Endothelial cell of umbilical vein (primary cell): ENCODE data around the gene LRIG1.

Source experiments
- EZH2 ChIP-seq: IDR thresholded peaks from 2 replicates; pipeline ENCODE4 v1.6.1; 2012; ENCODE audit warnings: borderline replicate concordance, low read depth, mild to moderate bottlenecking, moderate library complexity, low read length, inconsistent platforms; ENCODE audit not compliant: severe bottlenecking
- JUN ChIP-seq: IDR thresholded peaks from 2 replicates; pipeline ENCODE4 v1.6.1; 2011; ENCODE audit warnings: borderline replicate concordance, low read depth; ENCODE audit not compliant: insufficient read length, insufficient read depth
- POLR2A ChIP-seq: IDR thresholded peaks from 2 replicates; pipeline ENCODE4 v1.6.1; 2012; ENCODE audit warnings: low read depth, mild to moderate bottlenecking, control low read depth, low read length
- POLR2AphosphoS5 ChIP-seq: IDR thresholded peaks from 2 replicates; pipeline ENCODE4 v1.6.1; 2012; ENCODE audit warnings: low read depth, mild to moderate bottlenecking, control low read depth, low read length, moderate library complexity; ENCODE audit not compliant: insufficient read depth
- TF ChIP-seq, protein P1 (sequence below), 2 donors: IDR thresholded peaks; 1 replicate in 1 of 2; 2 replicates in 1 of 2; pipeline ENCODE4 v1.5.1; 2011; ENCODE audit warnings: low read length in 2 of 2, mild to moderate bottlenecking in 2 of 2, moderate library complexity in 2 of 2, control low read depth in 1 of 2, inconsistent platforms in 1 of 2, low read depth in 1 of 2; ENCODE audit not compliant: insufficient read depth in 1 of 2; ENCODE audit errors: extremely low read depth in 1 of 2
- TF ChIP-seq, protein P2 (sequence below): IDR thresholded peaks from 2 replicates; pipeline ENCODE4 v1.6.1; 2011; ENCODE audit not compliant: insufficient read depth, insufficient read length

DNA sequence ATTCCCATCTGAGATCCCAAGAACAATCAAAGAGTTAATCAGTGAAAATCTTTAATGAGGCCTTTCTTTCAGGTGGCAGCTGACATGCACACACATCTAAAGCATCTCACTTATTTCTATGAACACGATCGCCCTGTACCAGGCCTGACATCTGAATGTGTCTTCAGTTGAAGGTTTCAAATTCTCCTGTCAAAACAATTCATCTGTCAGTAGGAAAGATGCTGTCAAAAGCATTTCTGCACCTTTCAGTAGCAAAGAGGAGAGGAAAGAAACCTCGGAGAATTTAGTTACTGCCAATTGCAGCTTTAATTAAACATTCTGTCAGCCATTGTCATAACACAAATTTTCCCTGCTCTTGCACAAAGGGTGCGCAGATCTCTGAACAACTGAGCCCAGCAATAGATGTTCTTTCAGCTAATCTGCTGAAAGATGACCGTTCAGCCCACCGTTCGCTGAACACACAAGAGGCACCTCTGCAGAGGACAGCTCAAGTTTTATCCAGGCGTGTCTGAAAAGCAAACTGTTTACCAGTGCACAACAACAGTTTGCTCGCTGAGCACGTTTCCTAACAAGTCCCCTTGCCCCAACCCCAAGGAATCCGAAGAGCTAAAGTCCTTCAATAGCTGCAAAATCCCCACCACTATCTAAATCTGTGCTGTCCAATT, 34.1 kb downstream of the LRIG1 start:
- TF ChIP-seq, protein P1, sequence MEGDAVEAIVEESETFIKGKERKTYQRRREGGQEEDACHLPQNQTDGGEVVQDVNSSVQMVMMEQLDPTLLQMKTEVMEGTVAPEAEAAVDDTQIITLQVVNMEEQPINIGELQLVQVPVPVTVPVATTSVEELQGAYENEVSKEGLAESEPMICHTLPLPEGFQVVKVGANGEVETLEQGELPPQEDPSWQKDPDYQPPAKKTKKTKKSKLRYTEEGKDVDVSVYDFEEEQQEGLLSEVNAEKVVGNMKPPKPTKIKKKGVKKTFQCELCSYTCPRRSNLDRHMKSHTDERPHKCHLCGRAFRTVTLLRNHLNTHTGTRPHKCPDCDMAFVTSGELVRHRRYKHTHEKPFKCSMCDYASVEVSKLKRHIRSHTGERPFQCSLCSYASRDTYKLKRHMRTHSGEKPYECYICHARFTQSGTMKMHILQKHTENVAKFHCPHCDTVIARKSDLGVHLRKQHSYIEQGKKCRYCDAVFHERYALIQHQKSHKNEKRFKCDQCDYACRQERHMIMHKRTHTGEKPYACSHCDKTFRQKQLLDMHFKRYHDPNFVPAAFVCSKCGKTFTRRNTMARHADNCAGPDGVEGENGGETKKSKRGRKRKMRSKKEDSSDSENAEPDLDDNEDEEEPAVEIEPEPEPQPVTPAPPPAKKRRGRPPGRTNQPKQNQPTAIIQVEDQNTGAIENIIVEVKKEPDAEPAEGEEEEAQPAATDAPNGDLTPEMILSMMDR (IDR thresholded peaks at IDR 0.05; ENCODE audit: extremely low read depth in 1 of 2, insufficient read depth in 1 of 2, low read depth in 1 of 2, low read length in 2 of 2), result no peak
- no peak for TF ChIP-seq POLR2AphosphoS5
- no peak for TF ChIP-seq EZH2
- TF ChIP-seq JUN, result no peak
- TF ChIP-seq POLR2A, result no peak
- TF ChIP-seq, protein P2, sequence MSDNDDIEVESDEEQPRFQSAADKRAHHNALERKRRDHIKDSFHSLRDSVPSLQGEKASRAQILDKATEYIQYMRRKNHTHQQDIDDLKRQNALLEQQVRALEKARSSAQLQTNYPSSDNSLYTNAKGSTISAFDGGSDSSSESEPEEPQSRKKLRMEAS, result no peak
